Brain microvascular endothelial cell (primary cell): ENCODE measurements around the gene PRKN.
A peak's percentile ranks its signal among the peaks of the same experiment; 100 is the strongest.

Experiments
- DNase-seq: peaks from one replicate; pipeline ENCODE4 v3.0.0-alpha.2; 2020
- H3K27ac ChIP-seq: fragments of 250-450 bp; sonication (Bioruptor Pico); 2 replicates; pipeline ENCODE4 v1.5.1; 2020; ENCODE audit warnings: mild to moderate bottlenecking, moderate library complexity
- H3K27me3 ChIP-seq: fragments of 250-450 bp; sonication (Bioruptor Pico); replicated peaks from 2 replicates; pipeline ENCODE4 v1.5.1; 2020; ENCODE audit warnings: mild to moderate bottlenecking
- H3K36me3 ChIP-seq: fragments of 250-450 bp; sonication (Bioruptor Pico); replicated peaks from 2 replicates; pipeline ENCODE4 v1.5.1; 2020; ENCODE audit warnings: mild to moderate bottlenecking
- H3K4me3 ChIP-seq: 2 replicates; pipeline ENCODE4 v1.5.1; 2011; ENCODE audit warnings: low read depth, mild to moderate bottlenecking, control low read depth, low read length, moderate library complexity
- in situ Hi-C: cut with HindIII; loops from 2 replicates; pipeline ENCODE4 v1.10.0; 2017; ENCODE audit warnings: low sequenced_read_pairs, low pct_ligation_motif_present
- TF ChIP-seq, protein P1 (sequence below): IDR thresholded peaks from 2 replicates; pipeline ENCODE4 v1.5.1; 2011; ENCODE audit warnings: low read depth, mild to moderate bottlenecking, moderate library complexity, low read length, control low read depth, inconsistent platforms; ENCODE audit errors: missing control alignments

PRKN gene

DNA sequence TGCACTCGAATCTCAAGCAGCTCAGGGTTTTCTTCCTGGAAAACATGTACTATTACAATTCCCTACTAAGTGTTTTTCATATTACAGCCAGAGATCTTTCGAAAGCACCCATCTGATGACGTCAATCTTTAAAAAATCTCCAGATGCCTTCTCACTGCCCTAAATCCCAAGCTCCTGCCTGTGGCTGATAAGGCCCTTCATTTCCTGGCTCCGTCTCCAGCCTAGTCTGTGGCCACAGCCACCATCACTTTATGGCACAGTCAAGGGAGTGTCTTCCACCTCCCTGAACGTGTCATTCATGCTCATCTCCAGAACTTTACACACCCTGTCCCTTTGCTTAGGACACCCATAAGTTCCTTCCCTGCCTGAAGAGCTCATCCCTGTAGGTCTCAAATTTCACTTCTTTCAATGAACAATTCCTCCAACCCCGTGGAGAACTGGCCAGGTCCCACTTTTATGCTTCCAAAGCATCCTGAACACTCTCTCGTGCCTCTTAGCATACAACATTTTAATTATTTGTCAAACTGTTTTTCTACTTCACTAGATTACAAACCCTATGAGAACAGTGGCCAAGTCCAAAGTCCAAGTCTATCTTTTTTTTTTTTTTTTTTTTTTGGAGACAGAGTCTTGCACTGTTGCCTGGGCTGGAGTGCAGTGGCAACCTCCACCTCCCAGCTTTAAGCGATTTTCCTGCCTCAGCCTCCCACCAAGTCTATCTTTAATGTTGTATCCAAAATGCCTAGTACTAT, 1347.6 kb downstream of the PRKN start:
- no peaks in the 10 kb centered on the region for H3K36me3 ChIP-seq
- TF ChIP-seq, protein P1, sequence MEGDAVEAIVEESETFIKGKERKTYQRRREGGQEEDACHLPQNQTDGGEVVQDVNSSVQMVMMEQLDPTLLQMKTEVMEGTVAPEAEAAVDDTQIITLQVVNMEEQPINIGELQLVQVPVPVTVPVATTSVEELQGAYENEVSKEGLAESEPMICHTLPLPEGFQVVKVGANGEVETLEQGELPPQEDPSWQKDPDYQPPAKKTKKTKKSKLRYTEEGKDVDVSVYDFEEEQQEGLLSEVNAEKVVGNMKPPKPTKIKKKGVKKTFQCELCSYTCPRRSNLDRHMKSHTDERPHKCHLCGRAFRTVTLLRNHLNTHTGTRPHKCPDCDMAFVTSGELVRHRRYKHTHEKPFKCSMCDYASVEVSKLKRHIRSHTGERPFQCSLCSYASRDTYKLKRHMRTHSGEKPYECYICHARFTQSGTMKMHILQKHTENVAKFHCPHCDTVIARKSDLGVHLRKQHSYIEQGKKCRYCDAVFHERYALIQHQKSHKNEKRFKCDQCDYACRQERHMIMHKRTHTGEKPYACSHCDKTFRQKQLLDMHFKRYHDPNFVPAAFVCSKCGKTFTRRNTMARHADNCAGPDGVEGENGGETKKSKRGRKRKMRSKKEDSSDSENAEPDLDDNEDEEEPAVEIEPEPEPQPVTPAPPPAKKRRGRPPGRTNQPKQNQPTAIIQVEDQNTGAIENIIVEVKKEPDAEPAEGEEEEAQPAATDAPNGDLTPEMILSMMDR: no peak
- in situ Hi-C loops: no loop called here

DNA sequence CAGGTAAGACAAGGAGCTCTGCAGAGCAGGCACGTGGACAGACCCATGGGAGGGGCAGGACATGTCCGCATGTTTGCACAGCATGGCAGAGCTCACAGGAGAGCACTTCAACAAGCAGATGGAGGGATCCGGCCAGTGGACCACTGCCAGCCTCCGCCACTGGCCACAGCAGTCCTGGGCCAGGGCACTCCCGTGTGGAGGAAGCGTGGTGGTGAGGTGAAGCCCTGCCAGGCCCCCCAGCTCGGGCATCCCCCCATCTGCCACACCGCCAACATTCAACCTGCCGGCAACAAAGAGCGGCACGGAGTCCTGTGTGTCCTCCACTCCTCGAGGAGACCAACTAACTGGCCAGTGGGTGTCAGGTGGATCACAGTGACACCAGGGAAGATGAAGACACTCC, 1349.5 kb downstream of the PRKN start:
- DNase-seq: no peak
- no peaks in the 10 kb centered on the region for H3K36me3 ChIP-seq
- H3K27me3 ChIP-seq: no peaks in the 10 kb centered on the region
- in situ Hi-C loops: no loop called here
- no peak overlapping the region for H3K27ac ChIP-seq
- H3K4me3 ChIP-seq: no peak overlapping the region
- TF ChIP-seq, protein P1: no peak

More for the DNA sequence above, 1347.6 kb downstream of the PRKN start:
- Histone ChIP-seq H3K27ac (no peak overlapping the region), H3K27me3 (no peaks in the 10 kb centered on the region), H3K4me3 (no peak overlapping the region)
- no peak for DNase-seq

DNA sequence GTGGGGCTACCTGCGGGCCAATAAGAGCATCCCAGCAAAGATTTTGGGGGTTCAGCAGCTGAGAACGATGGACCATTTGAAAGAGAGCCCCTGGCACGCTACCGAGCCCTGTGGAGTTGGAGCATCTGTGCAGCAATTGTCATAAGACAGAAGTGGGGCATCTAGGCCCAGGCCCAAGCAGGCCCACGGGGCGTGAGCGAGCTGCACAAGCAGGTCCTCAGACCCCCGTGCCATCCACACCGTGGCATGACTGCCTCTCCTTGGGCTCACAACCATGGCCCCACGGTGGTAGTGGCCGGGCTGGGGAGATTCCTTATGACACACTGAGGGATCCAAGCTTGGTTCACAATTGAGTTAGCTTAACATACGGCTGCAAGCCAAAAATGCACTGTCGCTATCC, 1350.5 kb downstream of the PRKN start:
- Histone ChIP-seq H3K27me3 (no peaks in the 10 kb centered on the region), H3K4me3 (no peak overlapping the region), H3K36me3 (no peaks in the 10 kb centered on the region), H3K27ac (no peak overlapping the region)
- TF ChIP-seq, protein P1: no peak
- in situ Hi-C loops: no loop called here
- DNase-seq: no peak

DNA sequence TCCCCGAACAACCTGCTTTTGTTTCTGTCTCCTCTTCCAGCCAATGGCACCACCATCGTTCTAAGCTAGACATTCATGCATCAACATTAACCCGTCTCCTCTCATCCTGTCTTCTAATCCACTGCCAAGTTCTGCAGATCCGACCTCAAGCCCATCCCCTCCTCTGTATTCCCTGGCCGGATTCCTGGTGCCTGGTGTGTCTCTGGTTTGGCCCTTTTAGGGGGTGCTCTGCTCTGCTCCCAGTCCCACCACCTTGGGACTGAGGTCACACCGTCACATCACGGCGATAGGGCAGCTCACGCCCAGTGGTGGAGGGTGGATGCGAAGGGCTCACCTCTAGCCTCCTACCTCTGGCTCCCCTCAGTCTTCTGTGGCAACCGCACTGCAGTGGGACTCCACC, 1351.2 kb downstream of the PRKN start:
- Histone ChIP-seq H3K36me3 (no peaks in the 10 kb centered on the region), H3K4me3 (no peak overlapping the region), H3K27ac (no peak overlapping the region), H3K27me3 (no peaks in the 10 kb centered on the region)
- in situ Hi-C loops: no loop called here
- TF ChIP-seq, protein P1: no peak
- no peak for DNase-seq

DNA sequence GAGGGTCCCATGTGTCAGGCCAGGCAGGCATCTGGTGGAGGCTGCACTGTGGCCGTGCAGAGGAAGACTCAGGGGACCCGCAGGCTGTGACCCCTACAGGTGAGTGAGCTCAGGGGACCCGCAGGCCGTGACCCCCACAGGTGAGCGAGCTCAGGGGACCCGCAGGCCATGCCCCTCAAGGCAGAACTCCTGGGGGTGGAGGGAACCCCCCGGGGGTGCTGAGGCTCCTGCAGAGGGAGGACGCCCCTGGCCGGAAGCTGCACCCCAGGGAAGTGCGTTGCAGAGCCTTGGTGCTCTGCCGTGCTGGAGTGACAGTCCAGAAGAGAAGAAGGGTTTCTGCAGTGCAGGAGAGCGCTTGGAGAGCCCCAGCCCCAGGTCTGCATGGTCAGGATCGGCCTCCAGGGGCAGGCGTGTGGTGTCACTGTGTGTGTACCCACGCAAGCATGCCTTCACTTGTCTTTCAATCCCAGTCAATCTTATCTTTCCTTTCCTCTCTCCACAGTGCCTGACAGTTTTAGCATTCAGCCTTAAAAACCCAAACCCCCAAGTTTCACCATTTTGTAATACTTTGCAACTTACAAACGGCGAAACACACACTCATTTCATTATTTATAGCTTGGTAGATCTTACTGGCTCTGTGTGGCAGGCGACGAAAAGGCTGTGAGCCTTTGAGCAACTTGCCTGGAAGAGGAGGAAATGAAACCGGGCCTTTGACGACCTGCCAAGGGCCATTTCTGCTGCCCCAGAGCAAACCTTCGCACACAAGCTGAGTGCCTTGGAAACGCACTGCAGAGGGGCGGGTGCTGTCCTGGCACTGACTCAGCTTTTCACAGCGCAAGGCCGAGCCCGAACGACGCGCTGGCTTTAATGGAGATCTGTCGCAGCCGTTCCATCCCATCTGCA, 1352.3 kb downstream of the PRKN start:
- Histone ChIP-seq H3K27me3 (no peaks in the 10 kb centered on the region), H3K36me3 (no peaks in the 10 kb centered on the region), H3K4me3 (no peak overlapping the region), H3K27ac (no peak overlapping the region)
- no peak for DNase-seq
- TF ChIP-seq, protein P1: peak; percentile 41
- in situ Hi-C loops: loop anchor here (25.0 kb wide), 1 partner anchor 413 kb away; no protein-coding TSS in a partner anchor
